B cell (primary cell): Measurements from ENCODE around the gene NKX2-2.

Source experiments
- CTCF ChIP-seq: fragments of 200-600 bp; IDR thresholded peaks from one replicate; pipeline ENCODE4 v1.8.0; 2022; ENCODE audit warnings: antibody characterized with exemption, mild to moderate bottlenecking
- EZH2 ChIP-seq: IDR thresholded peaks from 2 replicates; pipeline ENCODE4 v1.6.1; 2012; ENCODE audit warnings: borderline replicate concordance, low read depth, mild to moderate bottlenecking, moderate library complexity, low read length; ENCODE audit not compliant: insufficient read depth, poor library complexity, severe bottlenecking

GRCh38 chr20:21555470-21556120 lies 41.7 kb upstream of the NKX2-2 start:
- TF ChIP-seq EZH2 (no peak), CTCF (no peak)
